MM.1S (cell line): ENCODE data around the gene CWF19L1.

Experiments used
- DNase-seq: peaks from one replicate; pipeline ENCODE4 v3.0.0-alpha.2; 2015
- H2AFZ ChIP-seq: fragments of 300-600 bp; sonication (generic); 2 replicates; pipeline ENCODE4 v1.6.0; 2016; ENCODE audit warnings: antibody characterized with exemption, low read length
- H3F3A ChIP-seq: fragments of 300-600 bp; sonication (generic); 2 replicates; pipeline ENCODE4 v1.6.1; 2016; ENCODE audit warnings: mild to moderate bottlenecking, antibody characterized with exemption, low read length, moderate library complexity, mixed read lengths; ENCODE audit not compliant: insufficient read depth
- H3K27ac ChIP-seq: fragments of 300-600 bp; sonication (generic); 2 replicates; pipeline ENCODE4 v1.5.1; 2016; ENCODE audit warnings: mild to moderate bottlenecking, low read length
- H3K27me3 ChIP-seq: fragments of 300-600 bp; sonication (generic); replicated peaks from 2 replicates; pipeline ENCODE4 v1.6.0; 2016; ENCODE audit warnings: low read length; ENCODE audit not compliant: insufficient read depth
- H3K36me3 ChIP-seq: fragments of 300-600 bp; sonication (generic); replicated peaks from 2 replicates; pipeline ENCODE4 v1.6.1; 2016; ENCODE audit warnings: mild to moderate bottlenecking, low read length, mixed read lengths; ENCODE audit not compliant: insufficient read depth
- H3K4me1 ChIP-seq: fragments of 300-600 bp; sonication (generic); 2 replicates; pipeline ENCODE4 v1.6.1; 2016; ENCODE audit warnings: low read length, mixed read lengths
- H3K4me2 ChIP-seq: fragments of 300-600 bp; sonication (generic); 2 replicates; pipeline ENCODE4 v1.6.0; 2016; ENCODE audit warnings: low read depth, low read length
- H3K4me3 ChIP-seq: fragments of 300-600 bp; sonication (generic); 2 replicates; pipeline ENCODE4 v1.5.1; 2016; ENCODE audit warnings: low read length, mixed read lengths
- H3K79me2 ChIP-seq: fragments of 300-600 bp; sonication (generic); 2 replicates; pipeline ENCODE4 v1.6.1; 2016; ENCODE audit warnings: mixed run types, low read length, mixed read lengths
- H3K9ac ChIP-seq: fragments of 300-600 bp; sonication (generic); 2 replicates; pipeline ENCODE4 v1.6.1; 2016; ENCODE audit warnings: low read length, mixed read lengths
- H3K9me2 ChIP-seq: fragments of 300-600 bp; sonication (generic); replicated peaks from 2 replicates; pipeline ENCODE4 v1.6.1; 2016; ENCODE audit warnings: mild to moderate bottlenecking, low read length, mixed read lengths; ENCODE audit not compliant: insufficient read depth
- H3K9me3 ChIP-seq: fragments of 300-600 bp; sonication (generic); replicated peaks from 2 replicates; pipeline ENCODE4 v1.6.1; 2016; ENCODE audit warnings: mild to moderate bottlenecking, low read length, mixed read lengths; ENCODE audit not compliant: insufficient read depth
- H4K20me1 ChIP-seq: fragments of 300-600 bp; sonication (generic); 2 replicates; pipeline ENCODE4 v1.6.1; 2016; ENCODE audit warnings: mild to moderate bottlenecking, low read length, moderate library complexity, mixed read lengths; ENCODE audit not compliant: insufficient read depth
- EZH2 ChIP-seq: fragments of 300-600 bp; sonication (generic); optimal IDR thresholded peaks from 2 replicates; pipeline ENCODE3; 2017; ENCODE audit warnings: low read depth, mild to moderate bottlenecking, antibody characterized with exemption, low read length, mixed read lengths
- EZH2phosphoT487 ChIP-seq: fragments of 300-600 bp; sonication (generic); IDR thresholded peaks from 2 replicates; pipeline ENCODE4 v1.6.1; 2018; ENCODE audit warnings: antibody characterized with exemption, low read length
- TF ChIP-seq, protein P1 (sequence below): fragments of 300-600 bp; sonication (generic); IDR thresholded peaks from 2 replicates; pipeline ENCODE4 v1.5.1; 2016; ENCODE audit warnings: antibody characterized with exemption, low read length, mixed read lengths

The CWF19L1 gene

DNA sequence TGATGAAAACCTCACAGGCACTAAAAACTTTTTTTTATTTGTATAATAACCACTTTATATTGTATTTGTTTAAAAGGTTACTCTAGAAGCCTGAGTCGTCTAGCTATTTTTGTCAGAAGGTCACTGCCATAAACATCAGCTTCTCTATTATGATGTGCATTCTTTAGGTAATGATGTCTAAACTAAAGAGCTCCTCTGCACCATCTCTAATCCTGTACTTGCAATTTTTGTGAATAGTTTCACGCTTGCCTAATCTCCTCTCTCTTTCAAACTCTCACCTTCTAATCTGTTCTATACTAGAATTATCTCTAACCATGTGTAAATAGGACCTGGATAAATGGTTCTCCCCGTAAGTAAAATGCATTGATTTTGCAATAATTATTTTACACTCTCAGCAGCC, 27.6 kb downstream of the CWF19L1 start:
- Histone ChIP-seq H3K27ac (no peak overlapping the region), H3K36me3 (peaks cover 3% of the 10 kb centered on the region; the same call in 1 of the 2 replicates), H3K4me2 (no peak overlapping the region), H3F3A (no peaks in the 10 kb centered on the region), H3K9me2 (no peaks in the 10 kb centered on the region), H4K20me1 (no peaks in the 10 kb centered on the region), H3K9ac (no peak overlapping the region), H3K4me1 (no peaks in the 10 kb centered on the region), H3K9me3 (no peaks in the 10 kb centered on the region), H2AFZ (no peak overlapping the region), H3K27me3 (no peaks in the 10 kb centered on the region), H3K4me3 (no peak overlapping the region), H3K79me2 (no peaks in the 10 kb centered on the region)
- DNase-seq = no peak
- TF ChIP-seq, protein P1, sequence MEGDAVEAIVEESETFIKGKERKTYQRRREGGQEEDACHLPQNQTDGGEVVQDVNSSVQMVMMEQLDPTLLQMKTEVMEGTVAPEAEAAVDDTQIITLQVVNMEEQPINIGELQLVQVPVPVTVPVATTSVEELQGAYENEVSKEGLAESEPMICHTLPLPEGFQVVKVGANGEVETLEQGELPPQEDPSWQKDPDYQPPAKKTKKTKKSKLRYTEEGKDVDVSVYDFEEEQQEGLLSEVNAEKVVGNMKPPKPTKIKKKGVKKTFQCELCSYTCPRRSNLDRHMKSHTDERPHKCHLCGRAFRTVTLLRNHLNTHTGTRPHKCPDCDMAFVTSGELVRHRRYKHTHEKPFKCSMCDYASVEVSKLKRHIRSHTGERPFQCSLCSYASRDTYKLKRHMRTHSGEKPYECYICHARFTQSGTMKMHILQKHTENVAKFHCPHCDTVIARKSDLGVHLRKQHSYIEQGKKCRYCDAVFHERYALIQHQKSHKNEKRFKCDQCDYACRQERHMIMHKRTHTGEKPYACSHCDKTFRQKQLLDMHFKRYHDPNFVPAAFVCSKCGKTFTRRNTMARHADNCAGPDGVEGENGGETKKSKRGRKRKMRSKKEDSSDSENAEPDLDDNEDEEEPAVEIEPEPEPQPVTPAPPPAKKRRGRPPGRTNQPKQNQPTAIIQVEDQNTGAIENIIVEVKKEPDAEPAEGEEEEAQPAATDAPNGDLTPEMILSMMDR = no peak
- TF ChIP-seq EZH2 (no peak), EZH2phosphoT487 (no peak)

DNA sequence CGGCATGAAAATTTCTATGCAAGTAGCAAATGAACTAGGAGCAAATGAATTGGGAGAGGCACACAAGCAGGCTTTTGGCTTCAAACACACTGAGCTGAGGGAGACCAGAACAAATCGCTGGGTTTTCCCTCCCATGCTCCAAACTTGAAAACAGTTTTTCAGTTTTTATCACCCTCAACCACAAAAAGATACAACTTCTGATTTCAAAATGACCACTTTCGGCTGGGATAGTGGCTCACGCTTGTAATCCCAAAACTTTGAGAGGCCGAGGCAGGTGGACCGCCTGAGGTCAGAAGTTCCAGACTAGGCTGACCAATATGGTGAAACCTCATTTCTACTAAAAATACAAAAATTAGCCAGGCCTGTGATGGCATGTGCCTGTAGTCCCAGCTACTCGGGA, 29.0 kb downstream of the CWF19L1 start:
- TF ChIP-seq, protein P1 = no peak
- TF ChIP-seq EZH2 (no peak), EZH2phosphoT487 (no peak)
- DNase-seq = no peak
- no peaks in the 10 kb centered on the region for H3K9me3 ChIP-seq
- no peak overlapping the region for H3K27ac ChIP-seq
- no peaks in the 10 kb centered on the region for H3K27me3 ChIP-seq
- no peak overlapping the region for H3K4me2 ChIP-seq
- no peak overlapping the region for H3K9ac ChIP-seq
- no peaks in the 10 kb centered on the region for H3K79me2 ChIP-seq
- no peak overlapping the region for H3K4me3 ChIP-seq
- H2AFZ ChIP-seq = no peak overlapping the region
- H3K36me3 ChIP-seq = peaks cover 3% of the 10 kb centered on the region; the same call in 1 of the 2 replicates
- no peaks in the 10 kb centered on the region for H4K20me1 ChIP-seq
- H3F3A ChIP-seq = no peaks in the 10 kb centered on the region; the same call in 1 of the 2 replicates
- H3K4me1 ChIP-seq = no peaks in the 10 kb centered on the region
- H3K9me2 ChIP-seq = no peaks in the 10 kb centered on the region

DNA sequence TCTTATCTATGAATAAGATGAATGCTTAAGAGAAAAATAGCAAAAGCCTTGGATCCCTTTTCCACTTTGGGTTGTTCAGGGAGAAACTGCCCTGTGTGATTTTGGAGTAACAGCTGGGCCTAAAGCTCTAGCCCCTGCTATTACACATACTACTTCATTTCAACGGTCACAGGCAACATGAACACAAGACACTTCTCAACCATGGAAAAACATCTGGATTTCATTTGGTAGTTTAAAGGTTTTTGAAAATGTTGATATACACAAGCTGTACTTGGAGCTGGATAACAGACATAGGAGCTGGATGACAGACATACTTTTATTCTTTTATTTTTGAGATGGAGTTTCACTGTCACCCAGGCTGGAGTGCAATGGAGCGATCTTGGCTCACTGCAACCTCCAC, 35.3 kb downstream of the CWF19L1 start:
- Histone ChIP-seq H2AFZ (no peak overlapping the region), H3K4me1 (no peaks in the 10 kb centered on the region), H3K4me3 (no peak overlapping the region), H3K9me3 (no peaks in the 10 kb centered on the region), H3F3A (no peaks in the 10 kb centered on the region; the same call in 1 of the 2 replicates), H3K79me2 (peaks cover 23% of the 10 kb centered on the region), H3K9me2 (no peaks in the 10 kb centered on the region), H3K27me3 (no peaks in the 10 kb centered on the region), H3K9ac (no peak overlapping the region), H3K36me3 (no peaks in the 10 kb centered on the region; the same call in 1 of the 2 replicates), H3K4me2 (no peak overlapping the region), H4K20me1 (no peaks in the 10 kb centered on the region), H3K27ac (no peak overlapping the region)
- DNase-seq = no peak
- TF ChIP-seq, protein P1 = no peak
- no peak for TF ChIP-seq EZH2phosphoT487
